ENCODE results near the gene DCST2. TPM values are rescaled to one million over a fixed set of nuclear protein-coding genes. Genes with fewer than 3 reads are reported as not detected.
"Not testable (repeated sequence)": the region's sequence is repeated elsewhere in the genome, so short reads cannot be mapped to it uniquely, and the experiment has no call there.

DCST2 gene
- polyA plus RNA-seq, 5 donors, result 1.6 to 2.7 (median 2.4) TPM

DNA sequence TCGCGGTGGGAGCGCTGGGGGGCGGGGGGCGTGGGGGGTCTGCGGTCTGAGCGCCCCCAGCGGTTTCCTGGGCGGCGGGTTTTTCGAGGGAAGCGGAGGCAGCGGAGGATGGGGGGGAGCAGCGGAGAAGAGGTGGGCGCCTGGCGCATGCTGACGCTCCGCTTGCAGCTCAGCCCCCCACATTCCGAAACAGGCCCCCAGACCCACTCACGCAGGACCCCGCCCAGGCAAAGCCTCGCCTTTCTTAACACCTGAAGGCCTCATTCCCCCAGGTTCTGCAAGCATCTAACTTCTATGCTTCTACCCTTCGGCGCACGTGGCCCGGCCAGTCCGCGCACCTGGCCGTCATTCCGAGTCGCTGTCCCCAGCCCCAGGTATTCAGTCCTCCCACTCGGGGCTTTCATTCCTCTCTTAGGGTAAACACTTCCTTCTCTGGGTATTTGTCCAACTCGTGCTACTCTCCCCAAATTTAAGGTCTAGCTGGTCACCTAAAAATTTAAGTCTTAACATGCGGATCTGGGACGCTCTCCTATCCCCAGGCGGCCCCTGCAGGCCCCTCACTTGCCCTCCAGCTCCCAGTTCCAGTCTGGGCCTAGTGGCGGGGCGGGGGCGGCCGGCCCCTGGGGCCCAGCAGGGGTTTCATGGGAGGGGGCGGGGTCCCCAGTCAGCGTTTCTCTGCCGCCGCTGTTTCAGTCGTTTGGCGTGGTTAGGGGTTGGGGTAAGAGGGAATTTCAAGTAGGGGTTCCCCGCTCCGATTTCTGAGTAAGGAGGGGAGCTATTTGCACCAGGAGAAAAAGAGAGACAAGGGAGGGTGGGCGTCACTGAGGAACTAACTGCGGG, 33.8 kb downstream of the DCST2 start:
- peak in 1 of 2 donors; percentile 36 for DNase-seq

DNA sequence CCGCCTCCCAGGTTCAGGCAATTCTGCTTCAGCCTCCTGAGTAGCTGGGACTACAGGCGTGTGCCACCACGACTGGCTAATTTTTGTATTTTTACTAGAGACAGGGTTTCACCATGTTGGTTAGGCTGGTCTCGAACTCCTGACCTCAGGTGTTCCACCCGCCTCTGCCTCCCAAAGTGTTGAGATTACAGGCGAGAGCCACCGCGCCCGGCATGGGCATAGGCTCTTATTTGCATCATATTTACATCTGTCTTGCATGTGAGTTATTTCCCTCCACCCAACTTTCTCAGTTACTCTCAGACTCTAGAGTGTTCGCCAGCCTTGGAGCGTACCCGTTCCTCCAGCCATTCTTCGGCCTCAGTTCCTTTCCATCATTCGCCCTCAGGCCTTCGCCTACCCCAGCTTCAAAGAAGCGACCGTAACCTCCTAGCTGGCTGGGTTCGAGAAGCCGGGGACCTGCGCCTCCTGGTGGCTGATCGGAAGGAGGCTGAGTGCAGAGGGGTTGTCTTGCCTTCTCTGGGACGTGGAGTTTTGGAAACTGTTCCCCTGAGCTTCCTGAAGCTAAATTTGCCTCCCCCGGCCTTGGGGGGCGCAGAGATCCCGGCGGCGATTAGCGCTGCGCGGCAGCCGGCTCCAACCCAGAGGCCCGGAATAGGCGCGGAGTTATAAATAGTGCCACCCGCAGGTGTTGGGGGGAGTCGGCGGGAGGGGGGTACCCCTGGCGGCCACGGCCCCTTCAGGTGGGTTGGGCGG, 34.6 kb downstream of the DCST2 start:
- peak; percentile 65 to 73 for DNase-seq

DNA sequence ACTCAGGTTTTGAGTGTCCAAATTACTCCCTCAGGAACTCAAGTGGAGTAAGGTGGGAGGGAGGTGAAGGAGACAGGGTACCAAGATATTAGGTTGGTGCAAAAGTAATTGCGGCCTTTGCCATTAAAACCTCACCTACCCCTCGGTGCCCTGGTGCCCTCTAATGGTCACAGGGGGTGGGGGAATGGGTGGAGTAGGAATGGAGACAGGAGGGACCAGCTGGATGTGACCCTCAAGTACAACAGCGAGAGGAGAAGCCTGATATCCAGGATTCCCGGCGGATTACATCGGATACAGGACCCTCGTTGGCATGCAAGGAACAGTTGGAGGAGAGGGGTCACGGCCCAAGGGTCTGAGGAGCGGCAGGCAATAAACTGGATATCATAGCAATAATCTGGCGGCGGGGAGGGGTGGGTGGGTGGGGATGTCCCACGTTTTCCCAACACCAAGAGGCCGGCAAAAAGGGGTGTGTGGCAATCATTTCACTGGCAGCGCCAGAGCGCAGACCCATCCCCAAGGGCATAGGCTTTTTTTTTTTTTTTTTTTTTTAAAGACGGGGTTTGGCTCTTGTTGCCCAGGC, 35.3 kb downstream of the DCST2 start:
- no peak for DNase-seq

DNA sequence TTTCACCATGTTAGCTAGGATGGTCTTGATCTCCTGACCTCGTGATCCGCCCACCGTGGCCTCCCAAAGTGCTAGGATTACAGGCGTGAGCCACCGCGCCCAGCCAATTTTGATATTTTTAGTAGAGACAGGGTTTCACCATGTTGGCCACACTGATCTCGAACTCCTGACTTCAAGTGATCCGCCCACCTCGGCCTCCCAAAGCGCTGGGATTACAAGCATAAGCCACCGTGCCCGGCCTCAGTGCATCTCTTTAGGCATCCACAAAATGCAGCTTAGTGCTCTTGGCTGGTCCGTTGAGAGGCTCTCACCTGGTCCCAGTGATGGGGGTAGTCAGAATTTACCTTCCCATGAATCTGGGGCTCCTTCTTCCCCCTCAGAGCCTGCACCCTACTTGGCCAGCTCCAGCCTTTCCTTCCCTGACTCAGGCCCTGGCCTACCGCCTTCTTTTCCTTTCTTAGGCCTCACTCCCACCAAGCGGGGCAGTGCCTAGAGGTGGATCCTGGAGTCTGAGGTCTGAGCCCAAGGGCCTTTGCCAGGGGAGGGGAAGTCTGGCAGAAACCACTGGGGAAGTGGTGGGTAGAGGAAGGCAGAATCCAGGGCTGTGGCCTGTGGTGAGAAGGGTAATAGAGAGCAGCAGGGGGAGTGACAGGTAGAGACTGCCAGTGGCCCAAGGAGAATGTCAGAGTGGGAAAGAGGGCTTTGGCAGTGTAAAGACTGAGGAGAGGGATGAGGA, 36.4 kb downstream of the DCST2 start:
- no peak for DNase-seq

DNA sequence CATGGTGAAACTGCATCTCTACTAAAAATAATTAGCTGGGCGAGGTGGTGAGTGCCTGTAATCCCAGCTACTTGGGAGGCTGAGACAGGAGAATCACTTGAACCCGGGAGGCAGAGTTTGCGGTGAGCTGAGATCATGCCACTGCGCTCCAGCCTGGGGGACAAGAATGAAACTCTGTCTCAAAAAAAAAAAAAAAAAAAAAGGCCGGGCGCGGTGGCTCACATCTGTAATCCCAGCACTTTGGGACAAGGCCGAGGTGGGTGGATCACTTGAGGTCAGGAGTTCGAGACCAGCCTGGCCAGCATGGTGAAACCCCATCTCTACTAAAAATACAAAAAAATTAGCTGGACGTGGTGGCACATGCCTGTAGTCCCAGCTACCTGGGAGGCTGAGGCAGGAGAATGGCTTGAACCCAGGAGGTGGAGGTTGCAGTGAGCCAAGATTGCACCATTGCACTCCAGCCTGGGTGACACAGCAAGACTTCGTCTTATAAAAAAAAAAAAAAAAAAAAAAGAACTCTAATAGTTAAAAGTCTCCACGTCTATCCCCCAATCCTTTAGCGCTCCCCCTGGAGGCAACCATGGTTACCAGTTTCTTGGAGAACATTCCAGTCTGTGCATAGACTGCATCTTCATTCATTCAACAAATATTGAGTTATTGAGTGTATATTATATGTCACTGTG, 38.1 kb downstream of the DCST2 start:
- DNase-seq, result peak in 1 of 2 donors; percentile 47

DNA sequence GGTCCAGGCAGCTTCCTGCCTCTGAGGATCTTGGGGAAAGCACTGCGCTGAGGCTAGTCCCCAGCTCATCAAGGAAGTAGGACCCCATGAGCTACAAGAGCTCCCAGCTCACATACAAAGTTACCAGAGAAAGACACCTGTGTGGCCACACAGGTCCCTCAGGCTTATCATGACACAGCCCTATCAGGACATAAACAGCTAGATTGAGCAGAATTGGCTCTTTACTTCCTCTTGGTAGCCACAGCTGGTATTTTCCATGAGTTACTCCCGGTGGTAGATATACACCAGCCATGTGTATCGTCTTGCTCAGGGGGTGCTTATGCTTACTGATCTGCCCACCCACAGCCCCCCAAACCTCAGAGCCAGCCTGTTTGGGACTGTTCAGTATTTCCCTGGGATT, 39.0 kb downstream of the DCST2 start:
- DNase-seq, result no peak

DNA sequence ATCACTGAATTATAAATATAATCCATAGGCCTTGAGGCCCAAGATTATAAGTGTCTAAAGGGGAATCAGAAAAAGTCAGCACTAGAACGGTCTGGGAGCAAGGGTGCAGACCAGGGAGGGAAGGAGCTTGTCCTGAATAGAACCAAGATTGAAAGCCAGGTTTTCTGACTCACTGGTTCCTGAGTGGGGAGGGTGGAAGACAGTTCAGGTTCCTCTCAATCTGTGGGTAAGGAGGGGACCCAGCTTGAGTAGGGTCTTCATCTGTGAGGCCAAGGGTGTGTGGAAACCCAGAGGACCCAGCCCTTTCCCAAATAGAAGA, 39.4 kb downstream of the DCST2 start:
- no peak for DNase-seq

DNA sequence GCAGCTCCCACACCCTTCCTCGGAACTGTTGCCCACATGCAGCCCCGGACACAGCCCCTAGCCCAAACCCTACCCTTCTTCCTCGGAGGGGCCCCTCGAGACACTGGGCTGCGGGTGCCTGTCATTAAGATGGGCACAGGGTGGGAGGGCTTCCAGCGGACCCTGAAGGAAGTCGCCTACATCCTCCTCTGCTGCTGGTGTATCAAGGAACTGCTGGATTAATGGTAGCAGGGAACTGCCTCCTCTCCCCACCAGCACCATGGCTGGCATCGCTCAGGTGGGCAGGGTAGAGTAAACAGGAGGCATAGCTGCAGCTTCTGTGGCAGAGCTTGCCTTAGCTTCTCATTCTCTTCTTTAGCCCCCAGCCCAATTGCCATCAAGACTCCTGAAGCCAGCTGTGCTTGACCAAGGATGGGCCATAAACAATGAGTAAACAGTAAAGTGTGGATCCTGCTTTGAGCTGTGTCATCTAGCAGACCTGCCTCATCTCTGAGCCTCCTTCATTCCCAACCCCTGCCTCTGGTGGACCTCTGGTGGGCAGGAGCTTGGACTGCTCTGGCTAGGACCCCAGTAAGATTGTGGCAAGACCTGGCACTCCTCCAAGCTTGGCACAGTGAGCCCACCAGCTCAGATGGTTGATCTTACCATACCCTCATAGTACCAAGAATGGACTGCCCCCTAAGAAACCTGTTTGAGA, 39.9 kb downstream of the DCST2 start, which contains the start of gene LENEP:
LENEP (plus strand) TSS at position 15 of the 697 bp plus-strand sequence; CDS start at position 37, 22 bp downstream.
- no peak for DNase-seq

DNA sequence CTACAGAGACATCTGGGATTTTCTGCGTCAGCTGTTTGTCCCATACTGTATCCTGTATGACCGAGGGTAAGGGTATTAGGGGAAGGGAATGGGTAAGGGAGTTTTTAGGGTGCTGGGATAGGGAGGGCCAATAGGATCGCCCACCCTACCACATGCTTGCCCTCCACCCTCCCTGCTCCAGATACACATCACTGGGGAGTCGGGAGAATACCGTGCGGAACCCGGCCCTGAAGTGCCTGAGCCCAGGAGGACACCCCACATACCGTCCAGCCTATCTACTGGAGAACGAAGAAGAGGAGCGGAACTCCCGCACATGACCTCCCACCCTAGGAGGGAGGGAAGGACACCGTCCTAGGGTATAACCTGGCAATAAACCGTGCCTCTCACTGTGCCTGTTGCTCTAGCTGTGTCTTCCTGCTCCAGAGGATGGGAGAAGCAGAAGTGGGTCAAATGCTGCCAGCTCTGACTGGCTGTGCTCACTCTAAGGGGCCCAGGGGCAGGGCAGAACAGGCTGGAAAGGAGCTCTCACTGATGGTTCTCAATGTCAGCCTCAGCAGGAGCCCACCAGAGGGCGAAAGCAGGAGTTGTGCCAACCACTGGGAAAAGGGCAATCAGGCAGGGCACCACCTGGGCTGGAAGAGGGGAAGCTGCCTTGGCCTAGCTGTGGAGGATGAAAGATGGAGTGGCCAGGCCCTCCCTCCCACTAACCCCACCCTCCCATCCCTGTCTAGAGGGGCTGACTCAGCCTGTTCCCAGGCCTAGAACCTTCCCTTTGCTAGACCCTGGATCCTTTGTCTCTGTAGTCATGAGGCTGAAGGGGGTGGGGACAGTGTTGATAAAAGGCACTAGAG, 40.6 kb downstream of the DCST2 start:
- no peak for DNase-seq

DNA sequence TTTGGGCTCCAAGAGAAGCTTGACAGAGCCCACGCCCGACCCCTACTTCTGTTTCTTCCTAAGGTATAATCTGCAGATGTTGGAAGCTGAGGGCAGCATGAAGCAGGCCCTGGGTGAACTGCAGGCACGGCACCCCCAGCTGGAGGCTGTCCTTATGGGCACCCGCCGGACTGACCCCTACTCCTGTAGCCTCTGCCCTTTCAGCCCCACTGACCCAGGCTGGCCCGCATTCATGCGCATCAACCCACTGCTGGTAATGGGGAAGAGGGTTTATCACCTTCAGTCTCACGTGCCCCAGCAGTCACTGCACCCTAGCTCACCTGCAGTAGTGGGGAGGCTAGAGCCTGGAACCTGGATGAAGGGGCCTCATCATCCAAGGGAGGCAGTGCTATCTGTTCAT, 43.3 kb downstream of the DCST2 start:
- DNase-seq, result no peak

DNA sequence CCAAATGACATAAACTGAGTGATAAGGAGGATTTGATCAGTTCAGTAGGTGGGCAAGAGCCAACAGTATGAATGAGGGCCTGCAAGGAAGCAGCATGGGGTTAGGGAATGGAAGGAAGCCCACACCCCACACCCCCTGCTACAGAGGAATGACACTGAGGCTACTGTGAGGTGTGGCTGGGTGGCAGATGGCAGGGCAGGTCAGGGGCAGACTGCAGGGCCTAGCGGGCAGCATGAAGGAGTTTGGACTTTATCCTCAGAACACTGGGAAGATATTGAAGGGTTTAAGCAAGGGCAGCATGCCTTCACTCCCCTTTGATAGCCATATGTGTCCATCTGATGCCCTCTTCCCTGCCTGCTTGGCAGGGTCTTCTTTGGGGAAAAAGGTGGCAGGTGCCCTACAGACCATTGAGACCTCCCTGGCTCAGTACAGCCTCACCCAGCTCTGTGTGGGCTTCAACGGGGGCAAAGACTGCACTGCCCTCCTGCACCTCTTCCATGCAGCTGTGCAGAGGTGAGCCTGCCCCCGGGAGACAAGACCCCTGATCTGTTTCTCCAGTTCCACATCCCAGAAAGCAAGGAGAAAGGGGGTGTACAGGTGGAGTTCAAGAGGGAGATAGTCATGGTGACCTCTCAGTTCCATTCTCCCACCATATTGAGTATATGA, 44.3 kb downstream of the DCST2 start:
- no peak for DNase-seq

DNA sequence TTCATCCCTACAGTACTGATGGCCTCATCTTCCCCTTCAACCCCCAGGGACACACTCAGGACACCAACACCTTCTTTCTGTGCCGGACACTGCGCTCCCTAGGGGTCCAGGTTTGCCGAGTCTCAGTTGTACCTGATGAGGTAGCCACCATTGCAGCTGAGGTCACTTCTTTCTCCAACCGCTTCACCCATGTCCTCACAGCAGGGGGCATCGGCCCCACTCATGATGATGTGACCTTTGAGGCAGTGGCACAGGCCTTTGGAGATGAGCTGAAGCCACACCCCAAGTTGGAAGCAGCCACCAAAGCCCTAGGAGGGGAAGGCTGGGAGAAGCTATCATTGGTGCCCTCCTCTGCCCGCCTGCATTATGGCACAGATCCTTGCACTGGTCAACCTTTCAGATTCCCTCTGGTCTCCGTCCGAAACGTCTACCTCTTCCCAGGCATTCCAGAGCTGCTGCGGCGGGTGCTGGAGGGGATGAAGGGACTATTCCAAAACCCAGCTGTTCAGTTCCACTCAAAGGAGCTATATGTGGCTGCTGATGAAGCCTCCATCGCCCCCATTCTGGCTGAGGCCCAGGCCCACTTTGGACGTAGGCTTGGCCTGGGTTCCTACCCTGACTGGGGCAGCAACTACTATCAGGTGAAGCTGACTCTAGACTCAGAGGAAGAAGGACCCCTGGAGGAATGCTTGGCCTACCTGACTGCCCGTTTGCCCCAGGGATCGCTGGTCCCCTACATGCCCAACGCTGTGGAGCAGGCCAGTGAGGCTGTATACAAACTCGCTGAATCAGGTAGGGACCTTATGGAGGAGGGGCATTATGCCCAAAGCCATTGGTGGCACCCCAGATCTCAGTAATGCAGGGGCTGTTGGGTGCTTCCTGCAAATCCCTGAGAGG, 45.3 kb downstream of the DCST2 start:
- DNase-seq, result no peak

DNA sequence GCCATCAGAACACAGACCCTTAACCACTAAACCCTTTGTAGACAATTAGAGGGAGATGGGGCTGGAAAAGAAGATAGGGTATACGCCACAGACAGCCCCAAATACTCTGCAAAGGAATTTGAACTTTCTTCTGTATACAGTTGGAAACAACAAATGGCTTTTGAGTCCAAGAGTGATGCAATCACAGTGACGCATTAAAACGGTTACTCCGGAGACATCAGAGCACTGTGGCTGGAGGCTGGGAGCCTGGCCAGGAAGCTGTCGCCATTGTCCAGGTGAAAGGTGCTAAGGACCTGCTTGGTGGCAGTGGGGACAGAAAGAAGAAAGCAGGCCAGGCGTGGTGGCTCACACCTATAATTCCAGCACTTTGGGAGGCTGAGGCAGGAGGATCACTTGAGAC, 46.3 kb downstream of the DCST2 start:
- DNase-seq, result no peak

DNA sequence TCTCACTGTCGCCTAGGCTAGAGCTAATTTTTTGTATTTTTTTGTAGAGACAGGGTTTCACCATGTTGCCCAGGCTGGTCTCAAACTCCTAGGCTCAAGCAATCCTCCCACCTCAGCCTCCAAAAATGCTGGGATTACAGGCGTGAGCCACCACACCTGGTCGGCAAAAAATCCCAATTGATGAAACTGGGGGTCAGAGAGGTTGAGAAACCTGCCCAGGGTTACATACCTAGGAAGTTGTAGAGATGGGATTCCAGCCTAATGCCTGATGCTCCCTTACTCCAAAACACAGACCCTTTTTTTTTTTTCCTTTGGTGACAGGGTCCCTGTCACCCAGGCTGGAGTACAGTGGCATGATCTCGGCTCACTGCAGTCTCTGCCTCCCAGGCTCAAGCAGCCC, 46.8 kb downstream of the DCST2 start:
- DNase-seq, result not testable (repeated sequence)

DNA sequence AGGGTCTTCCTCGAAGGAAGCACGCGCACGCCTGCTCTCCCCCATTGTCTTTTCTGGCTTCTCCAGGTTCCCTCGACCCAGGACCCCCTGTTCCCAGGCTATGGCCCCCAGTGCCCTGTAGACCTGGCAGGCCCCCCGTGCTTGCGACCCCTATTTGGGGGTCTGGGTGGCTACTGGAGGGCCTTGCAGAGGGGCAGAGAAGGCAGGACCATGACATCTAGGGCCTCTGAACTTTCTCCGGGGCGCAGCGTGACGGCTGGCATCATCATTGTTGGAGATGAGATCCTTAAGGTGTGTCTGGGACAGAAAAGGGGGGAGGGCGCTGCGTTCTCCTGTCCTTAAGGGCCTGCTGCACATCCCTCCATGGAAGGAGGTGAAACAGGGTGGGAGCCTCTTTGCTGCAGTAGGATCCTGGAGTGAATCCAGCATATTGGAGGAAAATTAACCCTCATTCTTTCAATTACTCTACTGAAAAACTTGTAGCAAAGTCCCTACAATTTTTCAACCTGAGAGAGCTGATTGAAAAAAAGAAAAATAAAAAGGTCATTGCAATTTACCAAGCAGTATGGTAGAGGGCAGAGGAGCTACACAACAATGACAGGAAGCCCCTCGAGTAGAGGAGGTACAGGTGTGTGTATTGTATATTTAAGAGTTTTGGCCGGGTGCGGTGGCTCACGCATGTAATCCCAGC, 49.7 kb downstream of the DCST2 start:
- no peak for DNase-seq

DNA sequence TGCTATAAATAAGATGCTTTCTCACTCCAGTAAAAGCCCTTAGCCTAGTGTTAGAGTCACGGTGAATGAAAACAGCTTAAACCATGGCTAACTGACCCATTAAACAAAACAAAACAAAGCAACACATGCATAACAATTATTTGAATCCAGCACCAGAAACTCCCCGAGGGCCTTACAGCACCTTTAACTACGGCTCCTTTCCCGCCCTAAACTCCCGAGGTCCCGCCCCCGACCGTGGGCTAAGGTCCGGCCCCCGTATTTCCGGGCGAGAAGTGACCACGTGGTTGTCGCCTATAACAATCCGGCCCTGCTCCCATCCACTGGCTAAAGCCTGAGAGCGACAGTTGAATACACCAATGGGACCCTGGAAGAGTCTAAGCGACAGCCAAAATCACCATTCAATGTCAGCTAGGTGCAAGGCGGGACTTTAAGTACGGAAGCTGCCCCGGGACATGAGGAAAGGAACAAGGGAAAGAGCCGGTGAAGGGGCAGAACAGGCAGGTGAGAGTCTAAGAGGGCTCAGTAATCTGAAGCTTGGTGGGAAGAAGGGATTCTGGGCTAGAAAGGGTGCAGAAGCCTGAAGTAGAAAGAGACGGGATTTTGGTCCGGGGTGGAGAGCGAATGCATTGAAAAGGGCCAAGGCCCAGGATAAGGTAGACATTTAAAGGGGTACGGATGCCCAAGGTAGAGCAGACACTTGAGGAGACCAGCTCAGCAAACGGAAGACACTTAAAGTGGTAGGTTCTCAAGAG, 50.5 kb downstream of the DCST2 start, which contains the start of gene FLAD1:
FLAD1 (plus strand) TSS at position 448 of the 752 bp plus-strand sequence. CDS start 351 bp downstream, outside the sequence.
- peak; percentile 97 to 98 for DNase-seq

DNA sequence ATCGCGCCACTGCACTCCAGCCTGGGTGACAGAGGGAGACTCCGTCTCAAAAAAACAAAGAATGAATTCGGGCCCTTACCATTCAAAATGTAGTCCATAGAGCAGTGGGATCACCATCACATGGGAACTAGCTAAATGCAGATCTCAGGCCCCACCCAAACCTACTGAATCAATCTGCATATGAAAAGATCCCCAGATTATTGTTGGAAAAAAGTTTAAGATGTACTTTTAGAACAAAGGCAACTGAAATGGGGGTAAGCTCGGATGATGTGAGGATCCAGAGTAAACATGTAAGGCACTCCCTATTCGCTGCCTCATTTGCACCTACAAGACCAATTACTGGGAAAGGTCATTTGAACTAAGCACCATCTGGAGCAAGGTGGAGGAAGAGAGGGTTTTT, 51.2 kb downstream of the DCST2 start:
- no peak for DNase-seq
